Astrocyte of the spinal cord (primary cell): ENCODE results near the gene PRSS22.
A peak's percentile ranks its signal among the peaks of the same experiment; 100 is the strongest.

Source experiments
- DNase-seq: peaks from one replicate; pipeline ENCODE4 v3.0.0; 2011; ENCODE audit warnings: low read depth, low spot score
- H3K4me3 ChIP-seq: 2 replicates; pipeline ENCODE4 v1.5.1; 2011; ENCODE audit warnings: low read depth, mild to moderate bottlenecking, low read length, moderate library complexity
- CTCF ChIP-seq: IDR thresholded peaks from 2 replicates; pipeline ENCODE4 v1.5.1; 2012; ENCODE audit warnings: low read depth, mild to moderate bottlenecking, low read length, inconsistent platforms
- in situ Hi-C: cut with HindIII; loops from 2 replicates; pipeline ENCODE4 v1.10.0; 2017; ENCODE audit warnings: low sequenced_read_pairs

The PRSS22 gene

GRCh38 chr16:2835638-2836493 is 22.1 kb downstream of the PRSS22 start:
- TF ChIP-seq CTCF: no peak
- H3K4me3 ChIP-seq: no peak overlapping the region
- in situ Hi-C loops: no loop called here
- DNase-seq: peak; percentile 96

- H3K4me3 ChIP-seq: no peak overlapping the region
- no peak for DNase-seq
- no peak for TF ChIP-seq CTCF
- in situ Hi-C loops: no loop called here
Observed at GRCh38 chr16:2834968-2835367, 23.0 kb downstream of the PRSS22 start.

DNA sequence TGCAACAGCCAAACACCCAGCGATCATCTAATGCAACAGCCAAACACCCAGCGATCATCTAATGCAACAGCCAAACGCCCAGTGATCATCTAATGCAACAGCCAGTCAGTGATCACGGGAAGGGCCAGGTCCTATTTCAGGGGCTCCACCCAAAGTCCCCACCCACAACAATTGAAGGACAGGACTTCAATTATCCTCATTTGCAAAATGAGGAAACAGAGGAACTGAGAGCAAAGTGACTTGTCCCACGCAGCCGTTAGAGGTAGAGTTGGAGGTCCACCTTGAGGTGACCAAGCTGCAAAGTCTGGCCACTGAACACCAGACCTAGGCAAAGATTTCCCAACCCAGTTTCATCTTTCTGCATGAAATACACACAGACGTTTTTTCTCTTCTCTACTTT is 24.2 kb downstream of the PRSS22 start:
- H3K4me3 ChIP-seq: no peak overlapping the region
- in situ Hi-C loops: no loop called here
- no peak for TF ChIP-seq CTCF
- DNase-seq: no peak

DNA sequence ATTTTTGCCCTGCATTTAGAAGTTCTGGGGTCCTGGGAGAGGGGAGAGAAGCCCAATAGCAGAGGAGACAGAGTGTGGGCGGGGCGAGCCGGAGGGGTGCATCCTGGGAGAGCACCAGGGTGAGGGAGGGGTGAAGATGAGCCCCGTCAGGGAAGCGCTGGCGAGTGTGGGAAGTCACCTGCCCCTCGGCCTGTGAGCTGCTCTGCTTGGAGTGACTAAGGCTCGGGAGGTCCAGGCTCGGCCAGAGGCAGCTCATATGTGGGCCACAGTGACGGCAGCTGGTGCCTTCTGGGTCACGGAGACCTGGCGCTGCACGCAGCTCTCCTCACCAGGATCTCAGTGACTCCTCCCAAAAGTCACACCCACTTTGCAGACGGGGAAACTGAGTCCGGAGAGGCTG is 26.8 kb downstream of the PRSS22 start:
- no peak overlapping the region for H3K4me3 ChIP-seq
- no peak for TF ChIP-seq CTCF
- in situ Hi-C loops: no loop called here
- no peak for DNase-seq

DNA sequence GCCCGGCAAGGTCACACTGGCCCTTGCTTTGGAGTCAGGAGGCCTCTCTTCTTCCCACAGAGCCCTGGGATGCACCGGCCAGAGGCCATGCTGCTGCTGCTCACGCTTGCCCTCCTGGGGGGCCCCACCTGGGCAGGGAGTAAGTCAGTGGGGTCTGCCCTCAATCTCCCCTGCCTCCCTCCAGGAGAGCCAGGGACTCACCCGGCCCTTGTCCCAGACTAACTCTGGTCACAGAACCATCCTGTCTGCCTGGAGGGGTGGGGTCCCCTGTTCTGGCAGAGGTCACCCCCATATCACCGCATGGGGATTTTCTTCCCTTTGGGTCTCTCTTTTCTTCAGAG is 27.6 kb downstream of the PRSS22 start:
- DNase-seq: no peak
- no peak overlapping the region for H3K4me3 ChIP-seq
- in situ Hi-C loops: no loop called here
- no peak for TF ChIP-seq CTCF

DNA sequence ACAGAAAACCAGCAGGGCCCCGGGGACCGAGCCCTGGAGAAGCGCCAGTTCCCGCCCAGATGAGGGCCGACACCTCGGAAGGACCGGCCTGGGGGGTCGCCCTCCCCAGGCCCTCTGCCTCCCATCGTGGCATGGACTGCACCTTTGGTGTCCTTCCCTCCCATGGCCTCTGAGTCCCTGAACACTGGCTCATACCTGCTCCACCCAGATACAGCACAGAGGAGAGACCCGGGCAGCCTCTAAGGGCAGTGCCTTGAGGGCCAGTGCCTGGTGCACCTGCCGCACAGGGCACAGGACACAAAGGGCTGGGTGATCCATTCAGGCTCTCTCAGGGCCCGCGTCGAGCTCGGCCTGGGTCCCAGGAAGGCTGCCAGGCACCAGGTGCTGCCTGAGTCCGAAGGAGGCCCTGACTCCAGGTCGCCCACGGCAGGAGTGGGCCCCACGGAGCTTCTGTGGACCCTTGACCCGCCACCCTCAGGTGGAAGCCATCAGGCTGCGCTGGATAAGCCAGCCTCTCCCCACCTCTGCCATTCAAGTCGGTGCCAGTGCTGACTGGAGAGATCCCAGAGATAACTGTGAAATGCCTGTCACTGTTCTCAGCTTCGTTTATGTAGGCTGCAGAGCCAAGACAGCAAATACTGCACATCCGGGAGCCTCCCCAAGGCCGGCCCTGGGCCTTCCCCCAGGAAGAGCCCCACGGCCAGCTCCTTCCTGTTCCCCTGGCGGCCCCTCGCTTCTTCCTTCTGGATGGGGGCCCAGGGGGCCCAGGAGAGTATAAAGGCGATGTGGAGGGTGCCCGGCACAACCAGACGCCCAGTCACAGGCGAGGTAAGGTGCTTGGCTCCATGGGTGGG is 28.2 kb downstream of the PRSS22 start, which contains the start of gene ZG16B:
TSS of gene ZG16B (plus strand) at position 803 of the 854 bp plus-strand sequence. CDS start 139 bp downstream, outside the sequence.
- in situ Hi-C loops: no loop called here
- no peak within 1 kb of the TSS for H3K4me3 ChIP-seq
- TF ChIP-seq CTCF: no peak
- no peak for DNase-seq
